DMS114 treated with DMSO at 0.1 percent for 48 hours (cell line): Measurements from ENCODE around the gene RAB15.

Experiments
- DNase-seq: peaks from one replicate; lab custom pipeline; 2025; ENCODE audit not compliant: unreplicated experiment; lab: John Stamatoyannopoulos, UW

The RAB15 gene

DNA sequence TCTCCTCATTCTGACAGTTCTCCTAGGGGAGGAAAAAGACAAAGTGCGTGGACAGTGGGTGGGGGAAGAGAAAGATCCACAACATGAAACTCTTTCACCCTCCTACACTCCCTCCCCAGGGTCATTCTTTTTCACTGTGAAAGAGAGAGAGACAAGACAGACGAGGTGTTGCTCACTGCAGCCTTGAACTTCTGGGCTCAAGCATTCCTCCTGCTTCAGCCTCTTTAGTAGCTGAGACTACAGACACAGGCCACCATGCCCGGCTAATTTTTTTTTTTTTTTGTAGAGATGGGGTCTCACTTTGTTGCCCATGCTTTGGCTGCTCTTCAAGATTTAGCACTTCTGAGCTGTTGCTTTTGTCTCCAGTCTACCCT lies 32.3 kb downstream of the RAB15 start:
- DNase-seq: no peak

DNA sequence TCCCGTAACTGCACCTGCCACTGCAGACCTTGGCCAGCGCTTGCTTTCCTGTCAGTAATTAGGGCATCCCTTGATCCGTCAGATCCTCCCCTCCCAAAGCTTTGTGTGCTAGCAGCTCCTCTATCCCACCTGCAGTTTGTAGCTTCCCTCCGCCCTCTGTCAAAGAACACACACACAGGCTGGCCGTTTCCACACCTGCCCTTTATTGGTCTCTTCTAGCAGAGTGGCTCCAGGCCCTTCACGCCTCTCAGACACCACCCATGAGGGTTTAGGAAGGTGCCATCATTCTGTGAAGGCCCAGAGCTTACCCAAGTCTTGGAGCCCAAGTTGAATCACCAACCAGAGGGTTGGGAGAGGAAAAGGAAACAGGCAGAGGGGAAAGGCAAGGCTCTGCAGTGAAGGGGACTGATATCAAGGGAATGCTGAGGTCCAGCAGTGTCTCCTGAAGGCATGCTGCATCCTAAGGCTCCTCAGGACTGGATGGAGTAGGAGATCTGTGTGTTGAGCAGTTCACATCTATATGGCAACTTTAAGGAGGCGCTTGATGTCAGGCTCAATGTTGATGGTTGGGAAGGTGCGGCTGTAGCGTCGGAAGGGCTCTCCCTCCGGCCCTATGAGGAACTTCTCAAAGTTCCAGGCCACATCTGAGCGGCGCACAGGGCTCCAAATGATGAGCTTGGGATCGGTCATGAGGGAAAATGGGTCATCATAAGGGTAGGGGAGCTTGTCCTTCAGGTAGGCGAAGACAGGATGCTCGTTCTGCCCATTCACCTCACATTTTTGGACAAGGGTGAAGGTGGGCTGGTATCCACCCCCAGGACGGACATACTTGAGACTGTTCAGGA lies 32.9 kb downstream of the RAB15 start:
- DNase-seq: no peak

GRCh38 chr14:64937821-64938193 lies 34.3 kb downstream of the RAB15 start:
- DNase-seq: no peak

GRCh38 chr14:64937171-64937820 lies 34.8 kb downstream of the RAB15 start:
- no peak for DNase-seq

DNA sequence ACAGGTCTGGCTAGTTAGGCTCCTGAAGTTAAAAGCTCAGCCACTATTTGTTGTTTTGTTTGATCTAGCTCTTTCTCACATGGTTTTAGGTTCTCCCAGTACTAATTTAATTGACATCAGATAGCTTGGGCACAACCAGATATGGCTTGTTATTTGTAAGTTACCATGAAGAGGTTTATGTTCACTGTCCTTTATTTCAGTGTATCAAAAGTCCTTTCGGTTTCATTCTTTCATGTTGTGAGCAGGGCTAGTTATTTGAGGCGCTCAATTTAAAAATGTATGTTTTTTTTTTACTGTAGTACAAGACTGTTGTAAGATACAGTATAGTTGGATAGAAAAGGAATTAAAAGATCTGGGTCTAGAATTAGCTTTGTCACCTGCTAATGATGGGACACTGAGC lies 36.6 kb downstream of the RAB15 start:
- DNase-seq: no peak

DNA sequence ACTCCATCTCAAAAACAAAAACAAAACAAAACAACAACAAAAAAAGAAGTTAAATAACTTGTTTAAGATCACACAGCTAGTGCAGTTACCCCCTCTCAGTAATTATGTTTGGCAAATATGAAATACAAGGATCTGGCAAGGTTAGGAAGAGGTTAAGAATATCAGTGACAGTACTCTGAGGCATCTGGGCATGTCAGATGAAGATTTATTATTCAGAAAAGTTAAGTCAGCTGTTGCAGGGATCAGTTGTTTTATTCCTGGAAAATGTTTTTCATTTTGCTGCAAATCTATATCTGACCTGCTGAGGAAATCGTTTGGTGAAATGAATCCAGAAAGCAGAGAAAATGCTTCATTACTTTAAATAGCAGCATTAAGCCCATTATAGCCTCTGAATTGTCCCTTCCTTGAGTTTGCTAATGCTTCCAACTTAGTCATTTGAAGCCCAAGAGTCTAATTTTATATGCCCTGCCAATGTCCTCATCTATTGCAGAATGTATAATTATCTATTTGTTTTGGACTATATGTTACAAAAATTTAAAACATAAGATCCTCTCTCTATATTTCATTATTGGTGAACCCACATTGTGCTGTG lies 37.7 kb downstream of the RAB15 start:
- DNase-seq: no peak

DNA sequence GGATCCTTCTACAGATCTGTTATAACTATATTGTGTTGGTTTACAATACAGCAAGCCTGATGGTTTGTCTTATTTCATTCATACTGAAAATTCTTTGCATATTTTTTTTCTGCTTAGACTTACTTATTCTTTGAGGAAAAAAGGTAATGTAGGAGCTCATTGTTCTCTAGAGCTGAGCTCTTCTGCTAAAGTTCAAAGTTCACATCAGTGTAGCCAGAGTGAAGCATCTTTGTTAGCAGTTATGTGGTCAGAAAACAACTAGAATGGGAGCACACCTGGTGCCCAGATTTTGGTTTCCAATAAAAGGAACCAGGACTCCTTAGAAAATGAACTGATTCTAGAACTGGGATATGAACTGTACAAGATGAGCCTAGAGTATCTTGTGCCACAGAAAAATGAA lies 39.9 kb downstream of the RAB15 start:
- no peak for DNase-seq

DNA sequence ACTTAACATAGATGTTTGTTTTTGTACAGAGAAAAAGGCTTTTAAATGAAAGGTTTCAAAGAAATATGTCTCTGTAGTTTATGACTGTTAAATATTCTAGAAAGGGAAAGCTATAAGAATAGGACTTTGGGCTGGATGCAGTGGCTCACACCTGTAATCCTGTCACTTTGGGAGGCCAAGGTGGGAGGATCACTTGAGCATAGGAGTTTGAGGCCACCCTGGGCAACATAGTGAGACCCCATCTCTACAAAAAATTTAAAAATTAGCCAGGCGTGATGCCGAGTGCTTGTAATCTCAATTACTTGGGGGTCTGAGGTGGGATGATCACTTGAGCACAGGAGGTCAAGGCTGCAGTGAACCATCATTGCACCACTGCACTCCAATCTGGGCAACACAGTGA lies 41.0 kb downstream of the RAB15 start:
- no peak for DNase-seq

DNA sequence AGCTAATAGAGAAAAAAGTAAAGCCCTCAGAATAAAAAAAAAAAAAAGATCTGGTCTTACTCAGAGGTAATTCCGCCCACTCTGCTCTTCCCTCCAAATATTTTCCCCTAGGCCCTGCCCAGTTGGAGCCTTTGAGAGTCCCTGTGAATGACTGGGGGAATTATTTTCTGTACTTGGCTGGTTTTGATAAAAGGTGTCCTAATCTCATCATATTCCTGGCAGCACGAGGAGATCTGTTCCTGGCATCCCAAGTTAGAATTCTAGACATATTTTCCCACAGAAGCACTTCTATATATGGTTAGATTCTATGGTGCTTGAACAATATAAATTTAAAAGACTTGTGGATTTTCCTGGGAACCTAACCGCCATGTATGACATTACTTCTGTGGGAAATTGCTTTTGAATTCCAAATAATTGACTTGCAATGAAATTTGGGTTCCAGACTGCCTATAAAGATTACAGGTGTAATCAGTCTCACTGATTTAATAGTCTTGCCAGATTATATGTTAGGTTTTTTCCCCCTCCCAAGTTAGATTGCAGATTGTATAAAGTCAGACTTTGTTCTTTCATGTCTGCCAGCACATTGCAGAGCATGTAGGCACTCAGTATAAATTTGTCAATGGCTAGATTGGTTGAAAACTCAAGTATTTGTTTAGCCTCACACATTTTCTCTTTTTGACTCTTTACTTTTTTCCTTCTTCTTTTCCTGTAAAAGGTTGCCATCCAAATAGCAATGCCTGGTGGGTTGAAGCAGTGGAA lies 41.9 kb downstream of the RAB15 start:
- no peak for DNase-seq

DNA sequence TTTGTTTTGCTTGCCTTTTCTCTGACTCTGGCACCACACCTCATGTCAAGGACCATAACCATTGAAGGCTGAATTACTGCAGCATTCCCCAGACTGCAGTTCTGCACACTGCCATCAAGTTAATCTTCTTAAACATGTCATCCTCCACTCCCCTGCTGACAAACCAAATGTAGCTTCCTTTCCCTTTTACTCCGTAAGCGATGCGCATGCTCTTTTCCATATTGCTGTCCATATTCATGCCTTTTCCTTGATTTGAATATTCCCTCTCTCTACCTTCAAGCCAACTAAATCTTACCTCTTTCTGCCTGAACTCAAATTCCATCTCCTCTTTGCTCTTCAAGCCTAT lies 43.1 kb downstream of the RAB15 start:
- DNase-seq: no peak

DNA sequence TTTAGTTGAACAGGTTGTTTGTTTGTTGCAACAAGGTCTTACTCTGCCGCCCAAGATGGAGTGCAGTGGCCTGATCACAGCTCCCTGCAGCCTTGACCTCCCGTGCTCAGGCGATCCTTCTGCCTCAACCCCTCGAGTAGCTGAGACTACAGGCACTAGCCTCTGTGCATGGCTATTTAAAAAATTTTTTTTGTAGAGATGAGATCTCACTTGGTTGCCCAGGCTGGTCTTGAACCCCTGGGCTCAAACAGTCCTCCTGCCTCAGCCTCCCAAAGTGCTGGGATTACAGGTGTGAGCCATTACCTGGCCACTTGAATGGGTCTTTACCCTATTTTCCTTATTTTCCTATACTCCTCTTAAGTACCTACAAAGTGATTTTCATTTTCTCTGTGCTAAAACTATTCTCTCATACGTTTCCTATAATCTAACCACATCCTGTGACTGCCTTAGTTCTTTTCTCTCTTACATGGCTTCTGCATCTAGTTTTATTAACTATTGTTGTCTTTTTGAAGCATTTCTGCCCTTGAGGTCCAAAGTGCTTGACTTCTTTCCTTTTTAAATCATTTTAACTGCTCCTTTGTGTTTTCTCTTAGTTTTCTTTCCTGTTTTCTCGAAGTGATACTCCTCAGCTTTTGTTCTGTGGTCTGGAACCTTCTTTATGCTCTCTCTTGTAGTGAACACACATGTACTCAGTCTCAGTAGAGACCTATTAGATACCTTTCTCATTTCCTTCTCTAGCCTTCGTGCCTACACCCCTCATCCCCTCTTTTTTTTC lies 43.7 kb downstream of the RAB15 start:
- DNase-seq: no peak

DNA sequence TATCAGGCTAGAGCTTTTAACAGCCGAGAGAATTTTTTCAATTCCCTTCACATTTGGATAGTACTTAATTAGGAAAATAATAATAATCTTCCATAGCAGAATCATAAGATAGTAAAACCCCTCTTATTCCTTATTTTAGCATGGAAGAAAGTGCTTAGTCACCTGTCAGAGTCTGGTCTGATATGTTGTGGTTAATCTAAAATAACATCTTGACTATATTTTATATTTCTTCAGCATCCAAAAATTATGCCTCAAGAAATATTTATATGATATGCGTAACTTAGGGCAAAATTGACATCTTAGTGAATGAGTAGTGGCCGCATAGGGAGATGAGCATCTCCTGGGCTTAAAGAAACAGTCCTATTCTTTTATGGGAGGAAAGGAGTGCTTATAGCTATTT lies 45.1 kb downstream of the RAB15 start:
- no peak for DNase-seq

GRCh38 chr14:64926398-64926995 lies 45.6 kb downstream of the RAB15 start:
- DNase-seq: no peak

GRCh38 chr14:64923015-64923414 lies 49.1 kb downstream of the RAB15 start:
- DNase-seq: no peak

DNA sequence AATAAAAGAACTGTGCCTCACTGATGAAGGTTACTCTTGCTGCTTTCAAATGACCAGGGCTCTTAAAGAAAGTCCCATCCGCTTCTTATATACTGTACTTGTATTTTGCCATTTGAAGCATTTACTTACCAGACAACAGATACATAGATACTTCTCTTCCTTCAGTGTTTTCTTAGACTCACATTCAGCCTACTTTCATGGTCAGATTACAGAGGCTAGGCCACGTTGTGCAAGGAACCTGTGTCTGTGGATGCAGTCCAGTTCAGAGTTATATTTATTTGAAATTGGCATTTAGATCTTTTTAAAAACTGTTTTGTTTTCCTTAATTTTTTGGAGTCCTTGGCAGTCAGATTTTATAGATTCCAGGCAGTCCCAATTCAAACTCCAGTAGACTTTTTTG lies 51.7 kb downstream of the RAB15 start:
- DNase-seq: no peak

DNA sequence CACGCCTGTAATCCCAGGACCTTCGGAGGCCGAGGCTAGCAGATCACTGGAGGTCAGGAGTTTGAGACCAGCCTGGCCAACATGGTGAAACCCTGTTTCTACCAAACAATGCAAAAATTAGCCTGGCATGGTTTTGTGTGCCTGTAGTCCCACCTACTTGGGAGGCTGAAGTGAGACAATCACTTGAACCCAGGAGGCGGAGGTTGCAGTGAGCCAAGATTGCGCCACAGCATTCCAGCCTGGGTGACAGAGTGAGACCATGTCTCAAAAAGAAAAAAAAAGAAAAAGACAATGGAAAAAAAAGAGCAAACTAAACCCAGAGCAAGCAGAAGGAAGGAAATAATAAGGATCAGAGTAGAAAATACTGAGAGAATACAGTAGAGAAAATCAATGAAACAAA lies 52.5 kb downstream of the RAB15 start:
- DNase-seq: no peak

- DNase-seq: no peak
These were observed 52.9 kb downstream of the RAB15 start for GRCh38 chr14:64919215-64919614.

- no peak for DNase-seq
These were observed 53.9 kb downstream of the RAB15 start for GRCh38 chr14:64918216-64918615.

- DNase-seq: no peak
These were observed 56.3 kb downstream of the RAB15 start for GRCh38 chr14:64915797-64916196.

GRCh38 chr14:64915029-64915424 lies 57.1 kb downstream of the RAB15 start:
- no peak for DNase-seq
